SK-N-SH (cell line): ENCODE data around the gene HCAR2. TPM values are rescaled to one million over a fixed set of nuclear protein-coding genes. Genes with fewer than 3 reads are reported as not detected.

ENCODE experiments used
- CTCF ChIA-PET: fragments of 300-600, 350-600 bp; formaldehyde crosslinking; extraction: SDS; loops from one replicate; lab custom pipeline; 2021; lab: Yijun Ruan, JAX
- POLR2A ChIA-PET: fragments of 350-600 bp; sonication (Branson Sonifier 250); formaldehyde crosslinking; extraction: SDS; loops from one replicate; lab custom pipeline; 2020; ENCODE audit warnings: antibody characterized with exemption, inconsistent platforms; lab: Yijun Ruan, JAX
- DNase-seq: peaks from one replicate; pipeline ENCODE4 v3.0.0; 2012
- H2AFZ ChIP-seq: fragments of 200-600 bp; sonication (generic); 2 replicates; pipeline ENCODE4 v1.8.1; 2016; ENCODE audit warnings: antibody characterized with exemption, mild to moderate bottlenecking, low read depth
- H3F3A ChIP-seq: fragments of 200-600 bp; sonication (generic); replicated peaks from 2 replicates; pipeline ENCODE3; 2016; ENCODE audit warnings: antibody characterized with exemption, mild to moderate bottlenecking; ENCODE audit not compliant: insufficient read depth
- H3K27ac ChIP-seq, 2 experiments: fragments of 200-500 bp in 1 of 2; fragments of 200-600 bp in 1 of 2; sonication (Bioruptor generic) in 1 of 2; sonication (generic), shearing (Covaris generic) in 1 of 2; 2 replicates each; pipeline versions ENCODE4 v1.5.1 to v1.6.1; 2014 to 2016; ENCODE audit warnings: low read depth in 2 of 2, inconsistent platforms in 1 of 2, low read length in 1 of 2, mild to moderate bottlenecking in 1 of 2, mixed read lengths in 1 of 2
- H3K27me3 ChIP-seq: fragments of 200-600 bp; sonication (generic), shearing (Covaris generic); 2 replicates; pipeline ENCODE4 v1.6.1; 2016; ENCODE audit warnings: mixed run types; ENCODE audit not compliant: insufficient read depth
- H3K36me3 ChIP-seq, 2 experiments: fragments of 200-500 bp in 1 of 2; fragments of 200-600 bp in 1 of 2; sonication (Bioruptor generic) in 1 of 2; sonication (generic) in 1 of 2; replicated peaks in 1 of 2; 2 replicates each; pipeline versions ENCODE3 to v1.5.1; 2014 to 2016; ENCODE audit warnings: low read length in 1 of 2, mild to moderate bottlenecking in 1 of 2; ENCODE audit not compliant: insufficient read depth in 2 of 2, control insufficient read depth in 1 of 2
- H3K4me1 ChIP-seq, 2 experiments: fragments of 200-500 bp in 1 of 2; fragments of 200-600 bp in 1 of 2; sonication (Bioruptor generic) in 1 of 2; sonication (generic), shearing (Covaris generic) in 1 of 2; 2 replicates each; pipeline versions ENCODE4 v1.5.1 to v1.6.1; 2014 to 2016; ENCODE audit warnings: low read depth in 1 of 2, low read length in 1 of 2, mixed run types in 1 of 2; ENCODE audit not compliant: insufficient read depth in 2 of 2, control insufficient read depth in 1 of 2
- H3K4me2 ChIP-seq: fragments of 200-600 bp; sonication (generic), shearing (Covaris generic); 2 replicates; pipeline ENCODE4 v1.6.1; 2017; ENCODE audit warnings: mixed run types
- H3K4me3 ChIP-seq, 2 experiments: fragments of 200-500 bp in 1 of 2; fragments of 200-600 bp in 1 of 2; sonication (Bioruptor generic) in 1 of 2; sonication (generic), shearing (Covaris generic) in 1 of 2; 2 replicates each; pipeline versions ENCODE4 v1.5.1 to v1.8.1; 2014 to 2016; ENCODE audit warnings: low read depth in 2 of 2, inconsistent platforms in 1 of 2, low read length in 1 of 2, mild to moderate bottlenecking in 1 of 2, mixed read lengths in 1 of 2, moderate library complexity in 1 of 2
- H3K79me2 ChIP-seq: fragments of 200-600 bp; sonication (generic); 2 replicates; pipeline ENCODE4 v1.8.1; 2017; ENCODE audit warnings: mild to moderate bottlenecking; ENCODE audit not compliant: insufficient read depth
- H3K9ac ChIP-seq: fragments of 200-600 bp; sonication (generic); 2 replicates; pipeline ENCODE4 v1.6.1; 2017; ENCODE audit warnings: mixed run types
- H3K9me2 ChIP-seq: fragments of 200-600 bp; sonication (generic); 2 replicates; pipeline ENCODE4 v1.6.1; 2017; ENCODE audit warnings: mixed run types
- H3K9me3 ChIP-seq: fragments of 200-600 bp; sonication (generic); 2 replicates; pipeline ENCODE4 v1.6.1; 2017; ENCODE audit warnings: mixed run types, mild to moderate bottlenecking, moderate library complexity
- H4K20me1 ChIP-seq: fragments of 200-600 bp; sonication (generic); 2 replicates; pipeline ENCODE4 v1.6.1; 2017; ENCODE audit warnings: mild to moderate bottlenecking, mixed run types; ENCODE audit not compliant: insufficient read depth
- CHD2 ChIP-seq: fragments of 150-350 bp; IDR thresholded peaks from 2 replicates; pipeline ENCODE4 v1.6.1; 2018; ENCODE audit warnings: low read length; ENCODE audit not compliant: partially characterized antibody
- ELF1 ChIP-seq: IDR thresholded peaks from 2 replicates; pipeline ENCODE4 v1.4.0; 2012
- EP300 ChIP-seq, 2 experiments: IDR thresholded peaks; 2 replicates each; pipeline versions ENCODE4 v1.4.0 to v1.6.1; 2012; ENCODE audit warnings: borderline replicate concordance in 1 of 2, low read depth in 1 of 2, low read length in 1 of 2
- EZH2phosphoT487 ChIP-seq: fragments of 200-600 bp; sonication (generic); IDR thresholded peaks from 2 replicates; pipeline ENCODE4 v1.6.1; 2017; ENCODE audit warnings: low read depth, mixed run types, mild to moderate bottlenecking, antibody characterized with exemption, moderate library complexity, borderline replicate concordance
- FOSL2 ChIP-seq: IDR thresholded peaks from 2 replicates; pipeline ENCODE4 v1.4.0; 2012; ENCODE audit warnings: low read depth, mild to moderate bottlenecking, moderate library complexity, borderline replicate concordance
- FOXJ3 ChIP-seq: sonication (generic); formaldehyde crosslinking; IDR thresholded peaks from 2 replicates; pipeline ENCODE4 v1.5.1; 2020; ENCODE audit warnings: mild to moderate bottlenecking, missing genetic modification reagents
- FOXM1 ChIP-seq: IDR thresholded peaks from 2 replicates; pipeline ENCODE4 v1.4.0; 2012; ENCODE audit warnings: low read depth, mild to moderate bottlenecking
- GABPA ChIP-seq: IDR thresholded peaks from 2 replicates; pipeline ENCODE4 v1.4.0; 2012; ENCODE audit warnings: low read depth, mild to moderate bottlenecking
- GATA2 ChIP-seq: sonication (generic); formaldehyde crosslinking; IDR thresholded peaks from 2 replicates; pipeline ENCODE4 v1.5.0; 2020; ENCODE audit warnings: mild to moderate bottlenecking, missing genetic modification reagents
- MEF2A ChIP-seq: IDR thresholded peaks from 2 replicates; pipeline ENCODE4 v1.4.0; 2012; ENCODE audit warnings: low read depth, borderline replicate concordance
- NRF1 ChIP-seq: IDR thresholded peaks from 2 replicates; pipeline ENCODE4 v1.6.1; 2012; ENCODE audit warnings: low read depth, mild to moderate bottlenecking, low read length
- POLR2AphosphoS5 ChIP-seq: IDR thresholded peaks from 2 replicates; pipeline ENCODE4 v1.6.1; 2012; ENCODE audit warnings: low read depth, low read length
- SIN3A ChIP-seq: IDR thresholded peaks from 2 replicates; pipeline ENCODE4 v1.6.1; 2012; ENCODE audit warnings: low read depth, mild to moderate bottlenecking, low read length, moderate library complexity, borderline replicate concordance
- TAF1 ChIP-seq: IDR thresholded peaks from 2 replicates; pipeline ENCODE4 v1.6.1; 2012; ENCODE audit warnings: low read depth, mild to moderate bottlenecking, low read length, moderate library complexity, borderline replicate concordance
- TEAD4 ChIP-seq: IDR thresholded peaks from 2 replicates; pipeline ENCODE4 v1.4.0; 2012; ENCODE audit warnings: mild to moderate bottlenecking, borderline replicate concordance; ENCODE audit not compliant: insufficient read depth
- YY1 ChIP-seq: IDR thresholded peaks from 2 replicates; pipeline ENCODE4 v1.4.0; 2012; ENCODE audit warnings: low read depth, mild to moderate bottlenecking
- WGBS: methylation state at CpG from one replicate; pipeline ENCODE4 v1.1.6; 2017; ENCODE audit warnings: low lambda C conversion rate; 5-methylcytosine and 5-hydroxymethylcytosine counted together
- polyA plus RNA-seq, 3 experiments: library from polyadenylated mRNA; depleted of rRNA; stranded (reverse); fragments of >200 nt; gene quantifications; 2 replicates each; pipeline ENCODE4 v1.2.3, GENCODE V29; 2012
- TF ChIP-seq, protein P1 (sequence below): fragments of 200-600 bp; sonication (generic); IDR thresholded peaks from 2 replicates; pipeline ENCODE4 v1.6.1; 2017; ENCODE audit warnings: antibody characterized with exemption, mild to moderate bottlenecking, moderate library complexity
- TF ChIP-seq, protein P2 (sequence below): IDR thresholded peaks from 2 replicates; pipeline ENCODE4; 2012
- TF ChIP-seq, protein P3 (sequence below): fragments of 150-350 bp; IDR thresholded peaks from 2 replicates; pipeline ENCODE4 v1.6.1; 2017; ENCODE audit warnings: antibody characterized with exemption, low read length, low read depth, borderline replicate concordance
- TF ChIP-seq, protein P4 (sequence below): fragments of 150-350 bp; IDR thresholded peaks from 2 replicates; pipeline ENCODE4 v1.6.1; 2016; ENCODE audit warnings: mild to moderate bottlenecking, low read depth, low read length
- TF ChIP-seq, protein P5 (sequence below): IDR thresholded peaks from 2 replicates; pipeline ENCODE4 v1.4.0; 2012; ENCODE audit warnings: low read depth

Gene HCAR2
- polyA plus RNA-seq, 1 of the 3 experiments (the other 2 are of a cell fraction): not detected

DNA sequence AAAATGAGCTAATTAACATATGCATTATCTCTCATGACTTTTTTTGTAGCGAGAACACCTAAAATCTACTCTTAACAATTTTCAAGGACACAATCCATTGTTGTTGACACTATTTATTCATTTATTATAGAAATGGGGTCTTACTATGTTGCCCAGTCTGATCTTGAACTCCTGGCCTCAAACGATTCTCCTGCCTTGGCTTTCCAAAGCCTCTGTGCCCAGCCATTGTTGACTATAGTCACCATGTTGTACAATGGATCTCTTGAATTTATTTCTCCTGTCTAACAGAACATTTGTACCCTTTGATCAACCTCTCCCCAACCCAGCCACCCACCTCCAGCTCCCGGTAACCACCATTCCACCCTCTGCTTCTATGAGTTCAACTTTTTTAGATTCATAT, 41.2 kb downstream of the HCAR2 start:
- Histone ChIP-seq H4K20me1 (no peaks in the 10 kb centered on the region), H3K4me2 (no peak overlapping the region), H3K4me1 (no peaks in the 10 kb centered on the region), H3K79me2 (no peaks in the 10 kb centered on the region), H3K27me3 (no peaks in the 10 kb centered on the region), H3K4me3 (no peak overlapping the region), H3K9ac (no peak overlapping the region), H3K36me3 (no peaks in the 10 kb centered on the region), H3F3A (no peaks in the 10 kb centered on the region), H2AFZ (no peak overlapping the region), H3K9me3 (no peaks in the 10 kb centered on the region), H3K27ac (no peak overlapping the region), H3K9me2 (no peaks in the 10 kb centered on the region)
- ChIA-PET CTCF (no interaction called here), POLR2A (no interaction called here)
- DNase-seq: no peak
- WGBS: 96% methylated on average over 3 of the region's 3 CpGs
- TF ChIP-seq, protein P1, sequence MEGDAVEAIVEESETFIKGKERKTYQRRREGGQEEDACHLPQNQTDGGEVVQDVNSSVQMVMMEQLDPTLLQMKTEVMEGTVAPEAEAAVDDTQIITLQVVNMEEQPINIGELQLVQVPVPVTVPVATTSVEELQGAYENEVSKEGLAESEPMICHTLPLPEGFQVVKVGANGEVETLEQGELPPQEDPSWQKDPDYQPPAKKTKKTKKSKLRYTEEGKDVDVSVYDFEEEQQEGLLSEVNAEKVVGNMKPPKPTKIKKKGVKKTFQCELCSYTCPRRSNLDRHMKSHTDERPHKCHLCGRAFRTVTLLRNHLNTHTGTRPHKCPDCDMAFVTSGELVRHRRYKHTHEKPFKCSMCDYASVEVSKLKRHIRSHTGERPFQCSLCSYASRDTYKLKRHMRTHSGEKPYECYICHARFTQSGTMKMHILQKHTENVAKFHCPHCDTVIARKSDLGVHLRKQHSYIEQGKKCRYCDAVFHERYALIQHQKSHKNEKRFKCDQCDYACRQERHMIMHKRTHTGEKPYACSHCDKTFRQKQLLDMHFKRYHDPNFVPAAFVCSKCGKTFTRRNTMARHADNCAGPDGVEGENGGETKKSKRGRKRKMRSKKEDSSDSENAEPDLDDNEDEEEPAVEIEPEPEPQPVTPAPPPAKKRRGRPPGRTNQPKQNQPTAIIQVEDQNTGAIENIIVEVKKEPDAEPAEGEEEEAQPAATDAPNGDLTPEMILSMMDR: no peak
- TF ChIP-seq NRF1 (no peak), TEAD4 (no peak), EZH2phosphoT487 (no peak), FOSL2 (no peak), POLR2AphosphoS5 (no peak), YY1 (no peak), FOXJ3 (no peak), GATA2 (CRISPR knock-in tag) (no peak), FOXM1 (no peak), SIN3A (no peak), MEF2A (no peak), ELF1 (no peak)
- TF ChIP-seq, protein P2, sequence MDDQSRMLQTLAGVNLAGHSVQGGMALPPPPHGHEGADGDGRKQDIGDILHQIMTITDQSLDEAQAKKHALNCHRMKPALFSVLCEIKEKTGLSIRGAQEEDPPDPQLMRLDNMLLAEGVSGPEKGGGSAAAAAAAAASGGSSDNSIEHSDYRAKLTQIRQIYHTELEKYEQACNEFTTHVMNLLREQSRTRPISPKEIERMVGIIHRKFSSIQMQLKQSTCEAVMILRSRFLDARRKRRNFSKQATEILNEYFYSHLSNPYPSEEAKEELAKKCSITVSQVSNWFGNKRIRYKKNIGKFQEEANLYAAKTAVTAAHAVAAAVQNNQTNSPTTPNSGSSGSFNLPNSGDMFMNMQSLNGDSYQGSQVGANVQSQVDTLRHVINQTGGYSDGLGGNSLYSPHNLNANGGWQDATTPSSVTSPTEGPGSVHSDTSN: no peak

DNA sequence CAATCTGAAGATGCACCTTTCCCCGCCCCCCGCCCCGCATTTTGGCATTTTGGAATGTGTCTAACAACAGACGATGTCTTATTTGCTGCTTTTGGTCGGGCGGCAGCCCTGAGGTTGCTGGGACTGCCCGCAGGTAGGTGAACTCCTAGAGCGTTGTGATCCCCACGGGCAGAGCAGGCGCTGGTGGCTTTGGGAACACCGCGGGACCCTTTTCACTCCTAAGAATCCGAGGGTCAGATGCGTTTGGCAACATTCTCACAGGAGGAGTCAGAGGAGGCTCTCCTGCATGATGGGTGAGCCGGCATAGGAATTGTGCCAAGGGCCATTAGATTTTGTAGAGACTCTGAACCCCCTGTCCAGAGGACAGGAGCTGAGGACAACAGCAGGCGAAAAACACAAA, 41.9 kb downstream of the HCAR2 start:
- Histone ChIP-seq H3K9me3 (no peaks in the 10 kb centered on the region), H2AFZ (no peak overlapping the region), H3K4me3 (no peak overlapping the region), H3K27ac (no peak overlapping the region), H3K9me2 (no peaks in the 10 kb centered on the region), H3F3A (no peaks in the 10 kb centered on the region), H3K79me2 (no peaks in the 10 kb centered on the region), H3K36me3 (no peaks in the 10 kb centered on the region), H3K9ac (no peak overlapping the region), H3K4me2 (no peak overlapping the region), H3K4me1 (no peaks in the 10 kb centered on the region), H3K27me3 (no peaks in the 10 kb centered on the region), H4K20me1 (no peaks in the 10 kb centered on the region)
- DNase-seq: no peak
- ChIA-PET CTCF (interaction anchor here (1.5 kb wide), 1 partner anchor 23 kb away, joined by 4 read pairs; no protein-coding TSS in a partner anchor), POLR2A (no interaction called here)
- TF ChIP-seq YY1 (no peak), GATA2 (CRISPR knock-in tag) (no peak), NRF1 (no peak), POLR2AphosphoS5 (no peak), EP300 (IDR thresholded peaks at IDR 0.05; ENCODE audit: borderline replicate concordance in 1 of 2, low read depth in 1 of 2, low read length in 1 of 2) (no peak), CHD2 (no peak), FOXM1 (no peak), GABPA (no peak), TAF1 (no peak), ELF1 (no peak), MEF2A (no peak), SIN3A (no peak)
- TF ChIP-seq, protein P3, sequence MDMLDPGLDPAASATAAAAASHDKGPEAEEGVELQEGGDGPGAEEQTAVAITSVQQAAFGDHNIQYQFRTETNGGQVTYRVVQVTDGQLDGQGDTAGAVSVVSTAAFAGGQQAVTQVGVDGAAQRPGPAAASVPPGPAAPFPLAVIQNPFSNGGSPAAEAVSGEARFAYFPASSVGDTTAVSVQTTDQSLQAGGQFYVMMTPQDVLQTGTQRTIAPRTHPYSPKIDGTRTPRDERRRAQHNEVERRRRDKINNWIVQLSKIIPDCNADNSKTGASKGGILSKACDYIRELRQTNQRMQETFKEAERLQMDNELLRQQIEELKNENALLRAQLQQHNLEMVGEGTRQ: no peak
- TF ChIP-seq, protein P4, sequence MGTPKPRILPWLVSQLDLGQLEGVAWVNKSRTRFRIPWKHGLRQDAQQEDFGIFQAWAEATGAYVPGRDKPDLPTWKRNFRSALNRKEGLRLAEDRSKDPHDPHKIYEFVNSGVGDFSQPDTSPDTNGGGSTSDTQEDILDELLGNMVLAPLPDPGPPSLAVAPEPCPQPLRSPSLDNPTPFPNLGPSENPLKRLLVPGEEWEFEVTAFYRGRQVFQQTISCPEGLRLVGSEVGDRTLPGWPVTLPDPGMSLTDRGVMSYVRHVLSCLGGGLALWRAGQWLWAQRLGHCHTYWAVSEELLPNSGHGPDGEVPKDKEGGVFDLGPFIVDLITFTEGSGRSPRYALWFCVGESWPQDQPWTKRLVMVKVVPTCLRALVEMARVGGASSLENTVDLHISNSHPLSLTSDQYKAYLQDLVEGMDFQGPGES: no peak
- TF ChIP-seq, protein P5, sequence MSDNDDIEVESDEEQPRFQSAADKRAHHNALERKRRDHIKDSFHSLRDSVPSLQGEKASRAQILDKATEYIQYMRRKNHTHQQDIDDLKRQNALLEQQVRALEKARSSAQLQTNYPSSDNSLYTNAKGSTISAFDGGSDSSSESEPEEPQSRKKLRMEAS: no peak
- WGBS: 79% methylated on average over 12 of the region's 16 CpGs
